ENCODE measurements around the gene SIRPG.
"Not testable (repeated sequence)": the region's sequence is repeated elsewhere in the genome, so short reads cannot be mapped to it uniquely, and the experiment has no call there.

The SIRPG gene

GRCh38 chr20:1635291-1635979 is 22.1 kb downstream of the SIRPG start:
- DNase-seq (ENCODE audit: low spot score), result no peak

GRCh38 chr20:1633535-1633934 is 24.0 kb downstream of the SIRPG start:
- no peak for DNase-seq (ENCODE audit: low spot score)

GRCh38 chr20:1632178-1632577 is 25.4 kb downstream of the SIRPG start:
- DNase-seq (ENCODE audit: low spot score), result no peak

- no peak for DNase-seq (ENCODE audit: low spot score)
Measured at GRCh38 chr20:1631309-1632151, 26.0 kb downstream of the SIRPG start.

- DNase-seq (ENCODE audit: low spot score), result no peak
Measured at GRCh38 chr20:1630186-1630585, 27.4 kb downstream of the SIRPG start.

GRCh38 chr20:1629321-1629720 is 28.3 kb downstream of the SIRPG start:
- DNase-seq (ENCODE audit: low spot score), result no peak

- DNase-seq (ENCODE audit: low spot score), result no peak
Measured at GRCh38 chr20:1628621-1629020, 29.0 kb downstream of the SIRPG start.

- DNase-seq (ENCODE audit: low spot score), result no peak
Measured at GRCh38 chr20:1627200-1627550, 30.4 kb downstream of the SIRPG start.

- DNase-seq (ENCODE audit: low spot score), result no peak
Measured at GRCh38 chr20:1626528-1627199, 30.9 kb downstream of the SIRPG start.

- no peak for DNase-seq (ENCODE audit: low spot score)
Measured at GRCh38 chr20:1625083-1625690, 32.4 kb downstream of the SIRPG start.

- no peak for DNase-seq (ENCODE audit: low spot score)
Measured at GRCh38 chr20:1623501-1624205, 33.9 kb downstream of the SIRPG start.

- DNase-seq (ENCODE audit: low spot score), result no peak
Measured at GRCh38 chr20:1622450-1622849, 35.1 kb downstream of the SIRPG start.

GRCh38 chr20:1621316-1621715 is 36.3 kb downstream of the SIRPG start:
- no peak for DNase-seq (ENCODE audit: low spot score)

- no peak for DNase-seq (ENCODE audit: low spot score)
Measured at GRCh38 chr20:1619861-1620444, 37.6 kb downstream of the SIRPG start, which contains the start of gene SIRPB1. TSS of gene SIRPB1 (minus strand) at chr20:1620009. CDS start at chr20:1619944, 65 bp downstream.

GRCh38 chr20:1618954-1619540 is 38.5 kb downstream of the SIRPG start:
- DNase-seq (ENCODE audit: low spot score), result no peak

GRCh38 chr20:1618479-1618878 is 39.1 kb downstream of the SIRPG start:
- no peak for DNase-seq (ENCODE audit: low spot score)

GRCh38 chr20:1616858-1617434 is 40.6 kb downstream of the SIRPG start:
- DNase-seq (ENCODE audit: low spot score), result no peak

GRCh38 chr20:1610404-1610803 is 47.2 kb downstream of the SIRPG start:
- not testable (repeated sequence) for DNase-seq (ENCODE audit: low spot score)

- DNase-seq (ENCODE audit: low spot score), result not testable (repeated sequence)
Measured at GRCh38 chr20:1608678-1609347, 48.8 kb downstream of the SIRPG start.

- DNase-seq (ENCODE audit: low spot score), result no peak
Measured at GRCh38 chr20:1600736-1601135, 56.8 kb downstream of the SIRPG start.
